8988T (cell line): ENCODE results near the gene EBI3.
"Not testable (repeated sequence)": the region's sequence is repeated elsewhere in the genome, so short reads cannot be mapped to it uniquely, and the experiment has no call there.

Experiments
- DNase-seq: peaks from one replicate; pipeline ENCODE4 v3.0.0; 2011

Gene EBI3

DNA sequence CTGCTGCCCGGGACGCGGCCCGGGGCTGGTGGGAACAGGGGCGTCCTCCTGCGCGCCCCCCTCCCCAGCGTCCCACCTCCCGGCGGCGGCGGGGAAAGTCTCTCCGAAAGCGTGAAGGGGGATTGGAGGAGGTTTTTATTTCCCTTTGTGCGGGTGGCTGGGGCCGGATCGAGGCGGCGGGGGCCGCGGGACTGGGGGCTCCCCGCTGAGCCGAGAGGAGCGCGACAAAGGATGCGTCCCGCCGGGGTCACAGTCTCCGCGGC, 49.9 kb downstream of the EBI3 start:
- DNase-seq, result no peak

DNA sequence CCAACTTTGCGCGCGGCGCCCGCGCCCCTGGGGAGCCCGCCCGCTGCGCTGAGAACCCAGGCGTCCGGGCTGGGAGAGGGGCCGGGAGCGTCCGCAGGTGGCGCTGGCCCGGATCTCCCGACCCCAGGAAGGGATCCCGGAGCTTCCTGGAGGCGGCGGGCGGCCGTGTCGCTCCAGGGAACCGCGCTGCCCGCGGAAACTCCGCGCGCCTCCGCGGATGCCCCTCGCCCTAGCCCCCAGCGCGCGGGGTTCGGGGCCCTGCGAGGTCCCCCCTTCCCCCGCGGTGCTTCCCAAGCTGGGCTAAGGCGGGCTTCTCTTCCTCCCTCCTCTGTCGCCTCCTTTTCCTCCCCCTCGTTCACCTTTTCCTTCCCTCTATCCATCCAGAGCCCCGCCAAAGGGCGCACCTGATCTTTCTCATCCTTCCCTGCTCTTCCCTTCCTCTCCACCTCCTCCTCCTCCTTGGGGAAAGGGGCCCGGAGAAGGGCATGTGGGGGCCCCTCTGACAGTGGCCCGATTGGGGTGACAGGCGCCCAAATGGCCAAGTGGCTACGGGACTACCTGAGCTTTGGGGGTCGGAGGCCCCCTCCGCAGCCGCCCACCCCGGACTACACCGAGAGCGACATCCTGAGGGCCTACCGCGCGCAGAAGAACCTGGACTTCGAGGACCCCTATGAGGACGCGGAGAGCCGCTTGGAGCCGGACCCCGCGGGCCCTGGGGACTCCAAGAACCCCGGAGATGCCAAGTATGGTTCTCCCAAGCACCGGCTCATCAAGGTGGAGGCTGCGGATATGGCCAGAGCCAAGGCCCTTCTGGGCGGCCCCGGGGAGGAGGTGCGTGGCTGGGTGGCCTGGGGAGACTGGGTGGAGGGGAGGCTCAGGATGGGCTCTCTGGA, 50.5 kb downstream of the EBI3 start:
- DNase-seq, result no peak

DNA sequence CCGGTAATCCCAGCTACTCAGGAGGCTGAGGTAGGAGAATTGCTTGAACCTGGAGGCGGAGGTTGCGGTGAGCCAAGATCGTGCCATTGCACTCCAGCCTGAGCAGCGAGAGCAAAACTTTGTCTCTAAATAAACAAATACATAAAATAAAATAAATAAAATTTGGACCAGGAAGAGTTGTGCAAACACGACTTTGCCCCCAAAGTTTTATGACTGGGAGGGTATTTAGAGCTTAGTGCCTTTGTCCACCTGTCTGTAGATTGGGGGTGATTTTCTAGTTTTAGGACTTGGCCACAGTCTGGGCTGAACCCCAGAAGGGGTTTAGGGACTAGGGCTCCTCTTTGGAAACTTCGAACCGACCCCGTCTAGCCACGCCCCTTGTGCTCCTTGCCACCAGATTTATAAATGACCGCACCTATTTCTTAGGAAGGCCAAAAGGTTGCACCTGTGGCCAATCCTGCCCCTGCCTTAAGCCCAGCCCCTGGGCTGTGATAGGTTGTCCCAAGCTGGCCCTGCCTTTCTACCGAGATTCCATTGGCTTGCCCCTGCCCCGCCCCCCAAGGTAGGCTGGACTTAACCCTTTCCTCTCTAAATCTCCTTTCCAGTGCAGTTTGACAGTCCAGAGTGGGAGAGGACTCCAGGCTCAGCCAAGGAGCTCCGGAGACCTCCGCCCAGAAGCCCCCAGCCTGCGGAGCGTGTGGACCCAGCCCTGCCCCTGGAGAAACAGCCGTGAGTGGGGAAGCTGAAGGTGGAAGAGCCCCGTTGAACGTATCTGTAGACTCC, 55.0 kb downstream of the EBI3 start:
- DNase-seq, result peak; percentile 70

DNA sequence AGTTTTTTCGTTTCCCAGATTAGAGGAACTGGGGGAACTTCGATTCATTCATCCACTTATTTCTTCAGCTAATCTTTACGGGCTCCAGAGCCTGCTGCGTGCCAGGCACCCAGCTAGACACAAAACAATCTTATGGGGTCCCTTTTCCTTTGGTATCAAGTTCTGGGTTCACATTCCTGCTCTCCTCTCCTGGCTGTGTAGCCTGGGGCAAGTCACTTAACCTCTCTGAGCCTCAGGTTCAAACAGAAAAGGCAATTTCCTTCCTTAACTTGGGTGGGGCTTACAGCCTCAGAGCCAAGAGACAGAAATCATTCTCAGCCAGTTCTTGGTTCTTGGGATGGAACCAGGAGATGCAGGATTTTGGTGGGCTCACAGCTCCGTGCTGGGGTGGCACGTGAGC, 55.7 kb downstream of the EBI3 start:
- no peak for DNase-seq

DNA sequence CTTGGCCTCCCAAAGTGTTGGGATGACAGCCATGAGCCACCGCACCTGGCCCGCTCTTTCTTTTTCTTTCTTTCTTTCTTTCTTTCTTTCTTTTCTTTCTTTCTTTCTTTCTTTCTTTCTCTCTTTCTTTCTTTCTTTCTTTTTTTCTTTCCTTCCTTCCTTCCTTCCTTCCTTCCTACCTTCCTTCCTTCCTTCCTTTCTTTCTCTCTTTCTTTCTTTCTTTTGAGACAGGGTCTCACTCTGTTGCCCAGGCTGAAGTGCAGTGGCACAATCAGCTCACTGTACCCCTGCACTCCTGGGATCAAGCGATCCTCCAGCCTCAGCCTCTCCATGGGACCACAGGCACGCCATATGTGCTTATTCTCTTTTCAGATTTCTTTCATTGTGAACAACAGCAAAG, 56.8 kb downstream of the EBI3 start:
- not testable (repeated sequence) for DNase-seq
